GM19324 (cell line): ENCODE results near the gene KRTAP29-1.
"Not testable (repeated sequence)": the region's sequence is repeated elsewhere in the genome, so short reads cannot be mapped to it uniquely, and the experiment has no call there.

ENCODE experiments used
- ATAC-seq: cut with Tn5 transposase; IDR thresholded peaks from one replicate; pipeline ENCODE4 v1.9.1; 2021; ENCODE audit warnings: mild to moderate bottlenecking, moderate library complexity; ENCODE audit not compliant: unreplicated experiment, low FRiP score

KRTAP29-1 gene

DNA sequence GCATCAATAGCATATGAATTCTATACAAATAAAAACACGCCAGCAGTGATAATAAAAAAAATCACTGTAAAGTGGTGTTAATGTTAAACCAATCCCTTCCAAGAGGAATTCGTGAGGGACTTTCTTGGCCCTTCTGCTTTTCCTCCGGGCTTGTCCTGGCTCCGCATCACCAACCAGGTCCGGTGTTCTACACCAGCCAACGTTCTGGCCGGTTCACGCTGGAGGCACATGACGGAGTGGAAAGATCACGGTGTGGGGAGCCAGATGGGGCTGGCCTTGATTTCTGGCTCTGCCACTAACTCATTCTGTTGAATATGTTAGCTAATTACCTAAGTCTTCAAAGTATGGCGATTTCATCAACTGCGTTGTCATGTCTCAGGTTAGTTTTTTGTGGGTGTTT, 1.4 kb upstream of the KRTAP29-1 start:
- no peak for ATAC-seq

- no peak for ATAC-seq
Observed at GRCh38 chr17:41302981-41303380, 330 bp upstream of the KRTAP29-1 start.

DNA sequence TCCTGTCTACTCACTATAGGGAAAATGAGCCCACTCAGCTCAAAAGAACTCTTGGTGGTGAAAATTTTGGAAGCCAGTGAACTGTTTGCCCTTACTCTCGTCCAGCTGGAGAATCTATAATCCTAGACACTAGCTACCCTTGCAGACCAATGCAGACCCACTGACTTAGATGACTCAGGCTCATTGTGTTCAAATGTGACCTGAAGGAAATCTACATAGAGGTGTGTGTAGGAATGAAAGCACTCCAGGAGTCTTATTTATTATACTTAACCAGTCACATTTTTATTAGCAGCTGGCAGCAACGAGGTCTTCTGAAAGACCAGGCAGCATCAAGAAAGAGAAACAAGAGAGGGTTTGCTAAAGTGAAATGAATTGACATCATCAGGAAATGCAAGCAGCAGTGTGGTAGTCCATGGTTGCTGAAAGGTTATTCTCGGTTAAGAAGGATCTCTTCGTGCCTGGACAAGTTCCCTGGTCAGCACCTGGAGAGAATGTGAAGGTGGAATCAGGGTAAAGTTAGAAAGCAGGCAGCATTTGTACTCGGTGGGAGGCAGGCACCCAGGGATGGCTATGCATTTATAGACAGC, 1.4 kb downstream of the KRTAP29-1 start:
- no peak for ATAC-seq

- no peak for ATAC-seq
Observed at GRCh38 chr17:41298458-41299135, 4.1 kb downstream of the KRTAP29-1 start.

GRCh38 chr17:41296846-41297245, 5.8 kb downstream of the KRTAP29-1 start:
- ATAC-seq, result no peak

- no peak for ATAC-seq
Observed at GRCh38 chr17:41294016-41294415, 8.6 kb downstream of the KRTAP29-1 start.

DNA sequence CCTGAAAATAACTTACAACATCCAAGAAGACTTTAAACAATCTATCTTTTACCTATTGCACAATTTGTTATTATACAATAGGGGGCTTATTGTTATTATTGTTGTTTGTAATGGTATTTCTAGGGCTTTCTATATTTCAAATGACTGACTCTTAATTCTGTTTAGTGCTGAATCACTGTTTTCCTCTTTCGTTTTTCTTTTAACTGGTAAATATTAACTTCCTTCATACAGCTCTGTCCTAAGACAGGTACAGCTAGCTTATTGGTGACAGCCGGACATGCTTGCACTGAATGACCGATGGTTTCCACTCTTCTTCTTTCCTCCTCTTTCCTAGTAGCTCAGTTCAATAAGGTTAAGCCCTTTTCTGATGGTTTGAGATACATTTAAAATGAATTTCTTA, 15.6 kb downstream of the KRTAP29-1 start:
- ATAC-seq, result no peak

DNA sequence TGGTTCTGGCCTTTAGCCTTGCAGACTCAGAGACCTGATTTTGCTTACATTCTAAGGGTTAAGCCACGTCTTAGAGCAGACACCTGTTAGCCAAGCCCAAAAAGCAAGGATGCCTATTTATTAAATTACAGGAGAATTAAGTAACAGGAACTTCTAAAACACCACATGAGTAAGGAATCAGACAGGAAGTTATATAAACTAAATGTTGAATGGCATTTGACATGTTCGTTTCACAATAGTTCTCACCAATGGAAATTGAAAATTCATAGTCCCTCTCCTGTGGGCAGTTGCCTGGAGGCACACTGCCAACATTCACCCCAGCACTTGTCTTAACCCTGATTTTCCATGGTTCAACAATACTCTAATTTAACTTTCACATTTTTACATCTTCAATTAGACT, 18.1 kb downstream of the KRTAP29-1 start:
- no peak for ATAC-seq

DNA sequence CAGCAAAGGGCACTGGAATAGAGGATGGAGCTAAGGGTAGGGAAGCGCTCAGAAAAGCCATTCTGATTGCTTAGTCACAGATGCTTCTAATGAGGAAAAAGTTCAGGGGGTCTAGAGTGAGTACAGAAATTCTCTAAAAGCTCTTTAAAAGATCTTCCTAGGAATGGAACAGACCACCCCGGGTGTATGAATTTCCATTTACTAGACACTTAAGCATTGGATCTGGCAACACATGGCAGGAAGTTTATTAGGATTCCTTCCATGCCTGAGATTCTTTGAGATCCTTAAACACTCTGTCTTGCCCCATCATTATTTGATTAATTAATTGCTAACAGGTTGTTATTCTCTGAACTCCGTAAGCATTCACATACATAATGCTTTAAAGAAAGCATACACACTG, 18.6 kb downstream of the KRTAP29-1 start:
- no peak for ATAC-seq

GRCh38 chr17:41278176-41278955, 24.3 kb downstream of the KRTAP29-1 start:
- ATAC-seq, result no peak

GRCh38 chr17:41275648-41276190, 26.9 kb downstream of the KRTAP29-1 start, which contains the start of gene KRTAP9-7:
Gene KRTAP9-7, plus strand, starts transcription at chr17:41275698. Its CDS starts 0 bp downstream, at chr17:41275698.
- not testable (repeated sequence) for ATAC-seq

DNA sequence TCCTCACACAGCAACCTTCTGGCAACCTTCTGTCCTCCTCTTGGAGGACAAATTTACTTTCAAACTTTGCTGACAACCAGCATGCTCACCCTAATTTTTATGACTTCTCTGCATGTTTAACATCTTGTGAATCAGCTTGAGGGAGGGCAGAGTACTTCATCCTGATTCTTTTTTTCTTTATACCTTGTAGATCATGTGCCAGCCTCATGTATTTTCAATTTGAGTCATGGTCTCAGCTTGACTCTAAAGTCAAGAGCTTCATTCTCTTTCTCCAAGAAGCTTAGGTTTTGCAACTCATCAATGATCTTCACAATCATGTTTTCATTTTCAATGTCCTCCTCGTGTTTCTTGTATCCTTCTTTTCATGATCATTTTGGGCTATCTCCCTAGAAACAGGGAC, 30.8 kb downstream of the KRTAP29-1 start:
- no peak for ATAC-seq

- not testable (repeated sequence) for ATAC-seq
Observed at GRCh38 chr17:41271323-41271722, 31.3 kb downstream of the KRTAP29-1 start.

DNA sequence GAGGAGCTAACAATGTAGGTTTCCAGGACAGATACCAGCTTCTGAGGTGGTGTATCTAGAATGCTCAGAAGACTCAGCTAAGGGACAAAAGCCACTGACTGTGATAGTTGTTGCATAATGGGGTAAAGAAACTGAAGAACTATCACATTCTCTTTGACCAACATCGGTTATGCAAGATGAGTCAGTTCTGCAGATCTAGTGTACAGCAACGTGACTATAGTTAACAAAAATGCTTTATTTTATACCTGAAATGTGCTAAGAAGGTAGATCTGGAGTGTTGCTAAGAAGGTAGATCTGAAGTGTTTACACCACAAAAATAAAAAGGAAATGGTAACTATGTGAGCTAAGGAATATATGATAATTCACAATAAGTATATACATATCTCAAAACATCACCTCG, 34.9 kb downstream of the KRTAP29-1 start:
- ATAC-seq, result no peak

GRCh38 chr17:41265078-41265477, 37.6 kb downstream of the KRTAP29-1 start, which contains the start of gene KRTAP9-6:
Gene KRTAP9-6, plus strand, starts transcription at chr17:41265378. Its CDS starts 0 bp downstream, at chr17:41265378.
- ATAC-seq, result no peak

DNA sequence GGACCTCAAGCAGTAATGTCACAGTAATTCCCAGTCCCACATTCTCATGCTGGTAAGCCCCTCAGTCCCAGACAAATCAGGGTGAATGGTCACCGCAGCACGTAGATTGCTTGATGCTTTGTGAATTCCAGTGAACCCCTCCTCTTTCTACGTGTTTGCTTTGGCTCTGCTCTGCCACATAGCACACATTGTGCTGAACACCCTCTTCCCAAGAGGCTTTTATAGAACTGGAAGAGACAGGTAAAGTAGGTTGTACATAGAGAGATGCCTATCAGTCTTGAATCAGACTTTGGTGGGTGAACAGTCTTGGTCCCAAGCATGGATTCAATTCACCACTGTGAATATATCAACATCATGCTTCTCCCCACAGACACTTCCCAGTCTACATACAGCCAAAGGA, 38.1 kb downstream of the KRTAP29-1 start:
- no peak for ATAC-seq

DNA sequence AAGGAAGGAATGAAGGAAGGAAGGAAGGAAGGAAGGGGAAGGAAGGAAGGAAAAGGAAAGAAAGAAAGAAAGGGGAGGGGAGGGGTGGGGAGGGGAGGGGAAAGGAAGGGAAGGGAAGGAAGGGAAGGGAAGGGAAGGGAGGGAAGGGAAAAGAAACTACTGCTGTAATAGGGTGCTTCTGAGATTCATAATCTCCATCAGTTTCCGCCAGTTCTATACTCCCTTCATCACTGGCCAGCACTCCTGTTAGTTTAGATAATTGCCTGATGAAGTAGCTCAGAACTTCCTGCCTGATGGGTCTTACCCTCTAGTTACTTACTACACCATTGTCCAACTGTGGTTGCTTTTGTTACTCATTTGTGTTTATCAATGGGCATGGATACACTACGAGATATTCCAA, 39.4 kb downstream of the KRTAP29-1 start:
- ATAC-seq, result no peak

DNA sequence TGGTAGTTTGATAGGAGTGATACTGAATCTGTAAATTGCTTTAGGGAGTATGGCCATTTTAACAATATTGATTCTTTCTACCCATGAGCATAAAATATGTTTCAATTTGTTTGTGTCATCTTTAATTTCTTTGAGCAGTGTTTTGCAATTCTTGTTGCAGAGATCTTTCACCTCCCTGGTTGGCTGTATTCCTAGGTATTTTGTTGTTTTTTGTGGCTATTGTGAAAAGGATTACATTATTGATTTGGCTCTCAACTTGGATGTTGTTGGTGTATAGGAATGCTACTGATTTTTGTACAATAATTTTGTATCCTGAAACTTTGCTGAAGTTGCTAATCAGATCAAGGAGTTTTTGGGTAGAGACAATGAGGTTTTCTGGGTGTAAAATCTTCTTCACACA, 44.2 kb downstream of the KRTAP29-1 start:
- no peak for ATAC-seq

DNA sequence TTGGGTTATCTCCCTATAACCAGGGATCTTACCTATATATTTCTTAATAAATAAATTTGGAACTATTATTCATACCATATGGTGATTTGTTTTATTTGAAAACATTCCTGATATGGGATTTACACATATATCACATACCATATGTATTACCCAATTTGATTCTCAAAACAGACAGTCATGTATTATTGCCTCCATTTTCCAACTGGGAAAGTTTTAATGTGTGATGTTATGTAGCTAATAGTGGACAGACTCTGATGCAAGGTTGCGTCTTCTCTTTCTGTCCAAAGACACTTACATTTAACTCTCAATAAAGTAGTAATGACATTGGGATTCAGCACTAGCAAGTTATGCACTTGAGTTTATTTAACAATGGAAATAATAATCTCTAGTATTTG, 46.4 kb downstream of the KRTAP29-1 start:
- no peak for ATAC-seq

DNA sequence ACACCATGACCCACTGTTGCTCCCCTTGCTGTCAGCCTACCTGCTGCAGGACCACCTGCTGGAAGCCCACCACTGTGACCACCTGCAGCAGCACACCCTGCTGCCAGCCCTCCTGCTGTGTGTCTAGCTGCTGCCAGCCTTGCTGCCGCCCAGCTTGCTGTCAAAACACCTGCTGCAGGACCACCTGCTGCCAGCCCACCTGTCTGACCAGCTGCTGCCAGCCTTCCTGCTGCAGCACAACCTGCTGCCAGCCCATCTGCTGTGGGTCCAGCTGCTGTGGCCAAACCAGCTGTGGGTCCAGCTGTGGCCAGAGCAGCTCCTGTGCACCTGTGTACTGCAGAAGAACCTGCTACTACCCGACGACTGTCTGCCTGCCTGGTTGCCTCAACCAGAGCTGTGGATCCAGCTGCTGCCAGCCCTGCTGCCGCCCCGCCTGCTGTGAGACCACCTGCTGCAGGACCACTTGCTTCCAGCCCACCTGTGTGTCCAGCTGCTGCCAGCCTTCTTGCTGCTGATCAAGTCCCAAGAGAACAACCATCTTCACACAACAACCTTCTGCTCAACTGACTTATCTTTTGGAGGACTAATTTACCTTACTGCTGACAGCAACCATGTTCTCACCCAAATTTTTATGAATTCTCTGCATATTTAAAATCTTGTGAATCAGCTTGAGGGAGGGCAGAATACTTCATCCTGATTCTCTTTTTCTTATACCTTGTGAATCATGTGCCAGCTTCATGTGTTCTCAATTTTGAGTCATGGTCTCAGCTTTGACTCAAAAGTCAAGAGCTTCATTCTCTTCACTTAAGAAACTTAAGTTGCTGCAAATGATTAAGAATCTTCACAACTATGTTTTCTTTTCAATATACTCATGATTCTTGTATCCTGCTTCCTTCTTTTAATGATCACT, 47.0 kb downstream of the KRTAP29-1 start, which contains the start of gene KRTAP9-9:
KRTAP9-9 (plus strand) TSS at position 4 of the 910 bp plus-strand sequence.
- not testable (repeated sequence) for ATAC-seq
